VCaP (cell line): Measurements from ENCODE around the gene PCID2.

Experiments
- H3K27ac ChIP-seq: fragments of 450-650 bp; 2 replicates; pipeline ENCODE4 v1.5.1; 2017
- TF ChIP-seq, protein P1 (sequence below): fragments of 450-650 bp; conservative IDR thresholded peaks from 2 replicates; pipeline ENCODE4 v1.5.1; 2017; ENCODE audit warnings: mild to moderate bottlenecking, moderate library complexity

The PCID2 gene

GRCh38 chr13:113148940-113149503, 59.4 kb downstream of the PCID2 start:
- no peak overlapping the region for H3K27ac ChIP-seq
- TF ChIP-seq, protein P1, sequence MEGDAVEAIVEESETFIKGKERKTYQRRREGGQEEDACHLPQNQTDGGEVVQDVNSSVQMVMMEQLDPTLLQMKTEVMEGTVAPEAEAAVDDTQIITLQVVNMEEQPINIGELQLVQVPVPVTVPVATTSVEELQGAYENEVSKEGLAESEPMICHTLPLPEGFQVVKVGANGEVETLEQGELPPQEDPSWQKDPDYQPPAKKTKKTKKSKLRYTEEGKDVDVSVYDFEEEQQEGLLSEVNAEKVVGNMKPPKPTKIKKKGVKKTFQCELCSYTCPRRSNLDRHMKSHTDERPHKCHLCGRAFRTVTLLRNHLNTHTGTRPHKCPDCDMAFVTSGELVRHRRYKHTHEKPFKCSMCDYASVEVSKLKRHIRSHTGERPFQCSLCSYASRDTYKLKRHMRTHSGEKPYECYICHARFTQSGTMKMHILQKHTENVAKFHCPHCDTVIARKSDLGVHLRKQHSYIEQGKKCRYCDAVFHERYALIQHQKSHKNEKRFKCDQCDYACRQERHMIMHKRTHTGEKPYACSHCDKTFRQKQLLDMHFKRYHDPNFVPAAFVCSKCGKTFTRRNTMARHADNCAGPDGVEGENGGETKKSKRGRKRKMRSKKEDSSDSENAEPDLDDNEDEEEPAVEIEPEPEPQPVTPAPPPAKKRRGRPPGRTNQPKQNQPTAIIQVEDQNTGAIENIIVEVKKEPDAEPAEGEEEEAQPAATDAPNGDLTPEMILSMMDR = no peak

- TF ChIP-seq, protein P1 = no peak
These were observed 60.1 kb downstream of the PCID2 start for GRCh38 chr13:113148407-113148806.

DNA sequence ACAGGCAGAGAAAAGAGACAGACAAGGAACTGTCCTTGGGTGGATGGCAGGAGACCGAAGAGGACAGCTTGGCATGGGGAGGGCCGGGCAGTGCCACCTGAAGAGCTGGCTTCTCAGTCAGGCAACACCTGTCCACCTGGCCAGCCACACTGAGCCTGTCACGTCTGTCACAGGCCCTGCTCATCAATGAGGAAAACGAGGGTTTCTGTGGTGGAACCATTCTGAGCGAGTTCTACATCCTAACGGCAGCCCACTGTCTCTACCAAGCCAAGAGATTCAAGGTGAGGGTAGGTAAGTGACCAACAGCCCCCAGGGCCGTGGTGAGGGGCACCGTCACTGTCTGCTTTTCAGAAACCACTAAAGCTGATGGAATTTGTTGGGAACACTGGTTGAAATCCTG, 61.3 kb downstream of the PCID2 start:
- TF ChIP-seq, protein P1 = no peak
- H3K27ac ChIP-seq = no peak overlapping the region

More at GRCh38 chr13:113148407-113148806, 60.1 kb downstream of the PCID2 start:
- H3K27ac ChIP-seq = no peak overlapping the region

DNA sequence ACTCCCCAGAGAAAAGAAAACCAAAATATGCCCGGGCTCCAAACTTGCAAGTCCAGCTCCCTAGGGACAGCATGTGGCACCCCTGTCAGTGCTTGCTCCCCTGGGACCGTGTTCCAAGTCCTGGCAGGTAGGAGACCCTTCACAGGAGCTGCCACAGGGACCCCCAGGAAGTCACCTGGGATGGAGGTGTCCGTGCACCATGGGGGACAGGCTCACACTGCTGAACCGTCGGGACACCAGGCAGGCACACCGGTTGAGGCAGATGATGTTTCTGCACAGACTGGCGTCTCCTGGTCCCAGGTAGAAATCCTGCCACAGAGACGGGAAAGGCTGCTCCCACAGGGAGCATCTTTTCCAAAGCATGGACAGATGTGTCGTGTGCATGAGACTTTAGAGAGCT, 61.7 kb downstream of the PCID2 start:
- H3K27ac ChIP-seq = no peak overlapping the region
- TF ChIP-seq, protein P1 = no peak

- TF ChIP-seq, protein P1 = no peak
- no peak overlapping the region for H3K27ac ChIP-seq
These were observed 62.4 kb downstream of the PCID2 start for GRCh38 chr13:113145911-113146598.

DNA sequence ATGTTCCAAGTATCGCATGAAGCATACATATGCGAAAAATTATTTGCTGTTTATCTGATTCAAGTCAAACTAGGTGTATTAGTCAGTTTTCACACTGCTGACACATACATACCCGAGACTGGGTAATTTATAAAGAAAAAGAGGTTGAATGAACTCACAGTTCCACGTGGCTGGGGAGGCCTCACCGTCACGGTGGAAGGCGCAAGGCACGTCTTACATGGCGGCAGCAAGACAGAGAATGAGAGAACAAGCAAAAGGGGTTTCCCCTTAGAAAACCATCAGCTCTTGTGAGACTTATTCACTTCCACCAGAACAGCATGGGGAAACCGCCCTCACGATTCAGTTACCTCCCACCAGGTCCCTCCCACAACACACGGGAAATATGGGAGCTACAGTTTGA, 63.0 kb downstream of the PCID2 start:
- H3K27ac ChIP-seq = no peak overlapping the region
- TF ChIP-seq, protein P1 = no peak

DNA sequence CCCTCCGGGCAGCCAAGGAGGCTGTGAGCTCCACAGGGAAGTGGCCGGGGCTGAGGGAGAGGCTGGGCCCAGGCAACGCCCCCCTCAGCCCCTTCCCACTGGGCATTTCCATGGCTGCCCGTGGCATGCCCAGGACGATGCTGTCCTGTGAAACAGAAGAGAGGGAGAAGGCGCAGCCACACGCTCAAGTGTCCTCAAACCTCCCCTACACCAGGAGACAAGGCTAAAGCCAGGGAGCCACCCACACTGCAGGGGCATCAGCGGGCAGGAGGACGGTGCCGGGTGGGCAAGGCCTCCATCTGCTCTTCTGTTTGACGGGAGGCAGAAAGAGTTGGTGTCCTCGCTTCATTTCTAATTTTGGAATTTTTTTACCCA, 64.2 kb downstream of the PCID2 start:
- TF ChIP-seq, protein P1 = no peak

More for the DNA sequence above, 64.2 kb downstream of the PCID2 start:
- H3K27ac ChIP-seq = no peak overlapping the region
